Measurements from ENCODE around the gene STXBP1. TPM values are rescaled to one million over a fixed set of nuclear protein-coding genes. Genes with fewer than 3 reads are reported as not detected.

The STXBP1 gene
- total RNA-seq, 1 experiment from 2014 or later = 44.0 TPM

DNA sequence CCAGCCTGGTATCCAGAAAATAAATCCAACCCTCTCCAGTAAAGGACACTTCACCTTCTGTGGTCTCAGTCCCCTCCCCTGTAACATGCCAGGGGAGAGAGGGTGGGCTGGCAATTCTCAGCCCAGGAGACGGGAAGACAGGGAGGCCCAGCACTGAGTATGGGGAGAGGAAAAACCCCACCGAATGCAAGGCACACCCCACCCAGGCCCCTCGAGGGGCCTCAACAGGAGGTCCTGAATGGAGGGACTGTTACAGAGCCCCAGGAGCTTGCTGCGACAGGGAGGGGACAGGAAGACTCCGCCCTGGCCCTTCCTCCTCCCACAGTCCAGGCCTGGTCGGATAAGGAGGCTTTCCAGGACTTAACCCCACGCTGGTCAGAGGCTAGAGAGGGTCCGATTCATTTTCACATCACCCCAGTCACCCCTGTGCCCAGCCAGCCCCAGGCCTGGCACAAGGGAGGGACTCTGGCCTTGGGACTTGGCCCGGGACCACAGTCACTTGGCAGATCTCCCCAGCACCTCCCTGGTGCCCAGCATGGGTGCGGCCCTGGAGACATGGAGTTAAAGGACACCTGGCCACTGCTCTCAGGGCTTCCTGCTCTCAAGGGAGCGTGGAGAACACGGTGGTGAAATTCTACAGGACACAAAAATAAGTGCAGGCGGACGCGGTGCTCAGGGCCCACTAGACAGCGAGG is 44.9 kb upstream of the STXBP1 start:
- peaks cover 17% of the 10 kb centered on the region for H4K20me1 ChIP-seq (ENCODE audit: insufficient read depth)
- peak overlapping the region; percentile 98 for H3K4me2 ChIP-seq
- ChIA-PET CTCF (interaction anchor here (0.8 to 1.4 kb wide), 3 partner anchors 8 to 167 kb away, joined by 5 to 12 read pairs (median 7); partner anchors contain the start of gene TOR2A), POLR2A (ENCODE audit: unreplicated experiment) (interaction anchor here (0.5 to 1.5 kb wide), 6 partner anchors 11 to 223 kb away, joined by 5 to 10 read pairs (median 6); no protein-coding TSS in a partner anchor)
- no peaks in the 10 kb centered on the region for H3K9me3 ChIP-seq (ENCODE audit: insufficient read depth, low read depth)
- TSS peak; percentile 27 for BruUV-seq (replicated peaks)
- H3K27ac ChIP-seq = peak overlapping the region; percentile 93
- TF ChIP-seq, protein P1, sequence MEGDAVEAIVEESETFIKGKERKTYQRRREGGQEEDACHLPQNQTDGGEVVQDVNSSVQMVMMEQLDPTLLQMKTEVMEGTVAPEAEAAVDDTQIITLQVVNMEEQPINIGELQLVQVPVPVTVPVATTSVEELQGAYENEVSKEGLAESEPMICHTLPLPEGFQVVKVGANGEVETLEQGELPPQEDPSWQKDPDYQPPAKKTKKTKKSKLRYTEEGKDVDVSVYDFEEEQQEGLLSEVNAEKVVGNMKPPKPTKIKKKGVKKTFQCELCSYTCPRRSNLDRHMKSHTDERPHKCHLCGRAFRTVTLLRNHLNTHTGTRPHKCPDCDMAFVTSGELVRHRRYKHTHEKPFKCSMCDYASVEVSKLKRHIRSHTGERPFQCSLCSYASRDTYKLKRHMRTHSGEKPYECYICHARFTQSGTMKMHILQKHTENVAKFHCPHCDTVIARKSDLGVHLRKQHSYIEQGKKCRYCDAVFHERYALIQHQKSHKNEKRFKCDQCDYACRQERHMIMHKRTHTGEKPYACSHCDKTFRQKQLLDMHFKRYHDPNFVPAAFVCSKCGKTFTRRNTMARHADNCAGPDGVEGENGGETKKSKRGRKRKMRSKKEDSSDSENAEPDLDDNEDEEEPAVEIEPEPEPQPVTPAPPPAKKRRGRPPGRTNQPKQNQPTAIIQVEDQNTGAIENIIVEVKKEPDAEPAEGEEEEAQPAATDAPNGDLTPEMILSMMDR (conservative IDR thresholded peaks at IDR 0.05) = no peak
- TF ChIP-seq EZH2 (IDR thresholded peaks at IDR 0.05; ENCODE audit: low read depth) = no peak
- no peaks in the 10 kb centered on the region for H3K9me2 ChIP-seq (ENCODE audit: insufficient read depth)
- peaks cover 76% of the 10 kb centered on the region for H3K4me1 ChIP-seq (replicated peaks; ENCODE audit: insufficient read depth)
- H3K4me3 ChIP-seq = peak overlapping the region; percentile 87
- H2AFZ ChIP-seq = no peak overlapping the region
- H3F3A ChIP-seq (ENCODE audit: insufficient read depth, low read depth) = peaks cover 80% of the 10 kb centered on the region
- no peaks in the 10 kb centered on the region for H3K27me3 ChIP-seq (ENCODE audit: insufficient read depth, low read depth)
- peak; percentile 61 to 74 for DNase-seq
- peaks cover 5% of the 10 kb centered on the region for H3K36me3 ChIP-seq (ENCODE audit: low read depth)
- intact Hi-C loops (cut with micrococcal nuclease; ENCODE audit: unreplicated experiment) = no loop called here
- peaks cover 68% of the 10 kb centered on the region for H3K79me2 ChIP-seq (ENCODE audit: low read depth)

- no peak for DNase-seq
- Histone ChIP-seq H3K27me3 (ENCODE audit: insufficient read depth, low read depth) (no peaks in the 10 kb centered on the region), H3K4me1 (replicated peaks; ENCODE audit: insufficient read depth) (peaks cover 76% of the 10 kb centered on the region), H3K36me3 (ENCODE audit: low read depth) (no peaks in the 10 kb centered on the region; the same call in 1 of the 2 replicates), H3K9me3 (ENCODE audit: insufficient read depth, low read depth) (no peaks in the 10 kb centered on the region), H3K4me3 (peak overlapping the region; percentile 87), H3K27ac (peak overlapping the region; percentile 93), H3K9me2 (ENCODE audit: insufficient read depth) (no peaks in the 10 kb centered on the region), H3F3A (ENCODE audit: insufficient read depth, low read depth) (peaks cover 80% of the 10 kb centered on the region), H2AFZ (no peak overlapping the region), H4K20me1 (ENCODE audit: insufficient read depth) (peaks cover 14% of the 10 kb centered on the region), H3K79me2 (ENCODE audit: low read depth) (peaks cover 64% of the 10 kb centered on the region), H3K4me2 (peak overlapping the region; percentile 98)
- ChIA-PET CTCF (interaction anchor here (1.4 kb wide), 1 partner anchor 167 kb away, joined by 5 read pairs; the partner anchor contains the start of gene TOR2A), POLR2A (ENCODE audit: unreplicated experiment) (interaction anchor here (0.5 to 1.5 kb wide), 6 partner anchors 11 to 224 kb away, joined by 3 to 9 read pairs (median 6); no protein-coding TSS in a partner anchor)
- intact Hi-C loops (cut with micrococcal nuclease; ENCODE audit: unreplicated experiment) = no loop called here
- TF ChIP-seq EZH2 (IDR thresholded peaks at IDR 0.05; ENCODE audit: low read depth) = no peak
- TF ChIP-seq, protein P1 (conservative IDR thresholded peaks at IDR 0.05) = no peak
- BruUV-seq (replicated peaks) = no TSS peak
These were observed 44.1 kb upstream of the STXBP1 start for GRCh38 chr9:127567730-127568617.

DNA sequence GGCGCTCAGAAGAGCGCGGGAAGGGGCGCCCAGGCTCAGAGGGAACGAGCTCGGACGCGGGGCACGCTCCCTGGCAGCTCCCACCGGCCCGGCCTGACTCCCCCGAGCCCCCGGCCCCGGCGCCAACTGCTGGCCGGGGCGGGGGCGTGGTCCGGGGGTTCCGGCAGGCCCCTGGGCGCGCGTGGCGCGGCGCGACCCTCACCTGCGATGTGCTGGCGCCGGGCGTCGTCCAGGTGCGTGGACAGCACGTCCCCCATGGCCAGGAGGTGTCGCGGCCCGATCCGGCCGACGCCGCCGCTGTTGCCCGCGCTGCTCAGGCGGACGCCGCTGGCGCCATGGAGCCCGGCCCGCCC is 43.5 kb upstream of the STXBP1 start:
- Histone ChIP-seq H3K27me3 (ENCODE audit: insufficient read depth, low read depth) (no peaks in the 10 kb centered on the region), H3K4me2 (peak overlapping the region; percentile 98), H3K4me3 (peak overlapping the region; percentile 87), H3K9me2 (ENCODE audit: insufficient read depth) (no peaks in the 10 kb centered on the region), H2AFZ (no peak overlapping the region), H3F3A (ENCODE audit: insufficient read depth, low read depth) (peaks cover 79% of the 10 kb centered on the region), H4K20me1 (ENCODE audit: insufficient read depth) (peaks cover 14% of the 10 kb centered on the region), H3K4me1 (replicated peaks; ENCODE audit: insufficient read depth) (peaks cover 76% of the 10 kb centered on the region), H3K36me3 (ENCODE audit: low read depth) (no peaks in the 10 kb centered on the region; the same call in 1 of the 2 replicates), H3K9me3 (ENCODE audit: insufficient read depth, low read depth) (no peaks in the 10 kb centered on the region), H3K79me2 (ENCODE audit: low read depth) (peaks cover 58% of the 10 kb centered on the region), H3K27ac (peak overlapping the region; percentile 93)
- CTCF ChIA-PET = no interaction called here
- DNase-seq = no peak
- no TSS peak for BruUV-seq (replicated peaks)
- POLR2A ChIA-PET (ENCODE audit: unreplicated experiment) = interaction anchor here (0.5 to 0.6 kb wide), 2 partner anchors 11 to 15 kb away, joined by 3 to 9 read pairs; no protein-coding TSS in a partner anchor
- intact Hi-C loops (cut with micrococcal nuclease; ENCODE audit: unreplicated experiment) = no loop called here
- no peak for TF ChIP-seq EZH2 (IDR thresholded peaks at IDR 0.05; ENCODE audit: low read depth)
- TF ChIP-seq, protein P1 (conservative IDR thresholded peaks at IDR 0.05) = no peak
